SKM-1 treated with dmso at 0.1 percent for 144 hours (cell line): ENCODE data around the gene ZCCHC12.

Source experiments
- DNase-seq: peaks from one replicate; lab custom pipeline; 2025; ENCODE audit not compliant: unreplicated experiment; lab: John Stamatoyannopoulos, UW

ZCCHC12 gene

DNA sequence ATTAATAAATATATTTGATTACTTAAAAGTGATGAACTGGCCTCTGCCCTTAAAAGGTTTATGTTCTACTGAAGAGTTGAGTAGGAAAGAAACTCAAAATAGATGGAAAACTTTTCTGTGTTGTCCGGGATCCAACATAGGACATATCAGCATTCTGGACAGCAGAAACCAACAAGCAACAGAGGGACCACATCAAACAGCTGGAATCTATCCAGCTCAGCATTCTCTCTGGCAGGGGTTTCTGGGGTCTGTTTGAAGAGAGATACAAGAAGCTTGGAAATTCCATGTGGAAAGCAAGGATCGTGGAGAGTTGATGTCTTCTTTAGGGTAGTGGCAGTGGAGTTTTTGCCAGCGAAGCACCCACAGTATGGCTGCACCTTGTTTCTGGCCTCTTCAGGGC, 43.6 kb downstream of the ZCCHC12 start:
- DNase-seq, result no peak

DNA sequence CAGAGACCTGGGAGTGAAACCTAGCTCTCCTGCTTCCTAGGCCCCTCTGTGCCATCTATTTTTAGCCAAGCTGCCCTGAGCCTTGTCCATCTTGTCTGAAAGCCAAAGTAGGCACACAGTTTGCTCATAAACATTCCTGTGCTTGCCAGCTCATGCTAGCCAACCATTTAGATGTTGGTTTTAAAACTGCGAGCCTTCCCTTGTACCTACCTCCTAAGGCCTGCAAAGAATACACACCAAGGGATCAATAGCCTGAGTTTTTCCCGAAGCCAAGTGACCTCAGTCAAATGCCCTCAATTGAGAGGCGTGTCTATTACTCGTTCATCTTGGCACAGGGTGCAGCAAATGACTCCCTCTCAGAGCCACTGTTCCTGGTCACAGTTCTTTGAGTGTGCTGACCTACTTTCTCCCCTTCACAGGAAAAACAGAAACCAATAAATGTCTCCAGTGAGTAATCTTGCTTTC, 48.5 kb downstream of the ZCCHC12 start:
- no peak for DNase-seq
